WI38 (cell line): ENCODE data around the gene ELL3.
"Not testable (repeated sequence)": the region's sequence is repeated elsewhere in the genome, so short reads cannot be mapped to it uniquely, and the experiment has no call there.

Source experiments
- H3K4me3 ChIP-seq: 2 replicates; pipeline ENCODE4 v1.5.1; 2011; ENCODE audit warnings: low read depth, mild to moderate bottlenecking, control low read depth, low read length
- CTCF ChIP-seq: IDR thresholded peaks from 2 replicates; pipeline ENCODE4 v1.5.1; 2012; ENCODE audit warnings: low read depth, mild to moderate bottlenecking, control low read depth, low read length

Gene ELL3

DNA sequence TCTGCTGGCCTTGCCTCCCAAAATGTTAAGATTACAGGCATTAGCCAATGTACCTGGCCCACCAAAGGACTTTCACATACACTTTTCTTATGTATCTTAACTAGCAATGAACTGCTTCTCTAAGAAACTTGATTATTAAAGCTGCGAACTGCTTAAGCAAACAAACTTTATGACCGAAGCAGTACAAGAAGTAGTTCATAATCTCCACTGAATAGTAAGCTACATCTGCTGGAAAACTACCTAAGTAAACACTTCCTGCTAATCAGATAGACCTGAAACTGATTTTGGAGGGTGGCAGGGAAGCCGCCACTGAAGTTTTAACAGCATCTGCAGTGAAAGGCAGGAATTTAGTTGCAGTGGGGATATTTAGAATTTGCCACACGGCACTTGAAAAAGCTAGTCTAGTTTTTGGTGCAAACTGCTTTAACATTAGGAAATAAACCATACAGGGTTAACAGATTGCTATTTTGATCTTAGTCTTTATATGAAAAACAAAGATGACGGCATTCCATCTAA, 31.7 kb upstream of the ELL3 start:
- no peak overlapping the region for H3K4me3 ChIP-seq
- TF ChIP-seq CTCF: no peak

GRCh38 chr15:43802676-43803075, 25.9 kb upstream of the ELL3 start:
- not testable (repeated sequence) for H3K4me3 ChIP-seq

DNA sequence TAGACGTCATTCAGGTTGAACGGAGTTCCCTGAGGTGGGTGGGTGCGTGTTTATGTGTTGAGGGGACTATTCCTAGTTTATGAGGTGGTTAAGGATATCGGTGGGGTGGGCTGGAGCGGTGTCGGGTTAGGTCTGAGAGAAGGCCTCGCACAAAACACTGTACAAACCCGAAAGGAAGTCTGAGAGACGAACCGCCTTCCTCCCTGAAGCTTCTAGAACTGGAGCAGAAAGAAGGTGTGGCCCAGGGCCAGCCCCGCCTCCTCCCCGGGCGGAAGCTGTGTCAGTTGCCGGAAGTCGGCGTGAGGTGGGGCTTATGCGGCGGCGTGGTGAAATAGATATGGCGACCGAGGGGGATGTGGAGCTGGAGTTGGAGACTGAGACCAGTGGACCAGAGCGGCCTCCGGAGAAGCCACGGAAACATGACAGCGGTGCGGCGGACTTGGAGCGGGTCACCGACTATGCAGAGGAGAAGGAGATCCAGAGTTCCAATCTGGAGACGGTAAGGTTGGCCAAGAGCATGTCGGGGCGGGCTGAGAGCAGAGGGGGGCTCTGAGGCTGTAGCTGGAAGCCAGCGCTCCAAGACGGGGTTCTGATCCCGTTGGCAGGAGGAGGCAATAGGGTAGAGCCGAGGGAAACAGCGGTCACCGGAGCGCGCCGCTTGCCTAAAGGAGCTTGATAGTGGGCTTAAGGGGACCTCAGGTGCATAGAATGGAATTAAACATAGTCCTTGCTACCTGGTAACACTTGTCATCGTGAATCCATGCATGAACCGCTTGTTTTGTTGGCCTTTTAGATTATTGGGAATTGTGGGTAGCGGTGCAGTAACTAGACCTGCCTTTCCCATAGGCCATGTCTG, 23.7 kb upstream of the ELL3 start, which contains the start of gene HYPK:
HYPK (plus strand) TSS at position 314 of the 856 bp plus-strand sequence; CDS start at position 338, 24 bp downstream.
- TF ChIP-seq CTCF: no peak

GRCh38 chr15:43799945-43800285, 23.1 kb upstream of the ELL3 start, which contains the start of gene SERINC4:
SERINC4 (minus strand) TSS chr15:43800220; CDS start chr15:43799986, 234 bp downstream.
- peak within 1 kb of the TSS; percentile 92 for H3K4me3 ChIP-seq
- no peak for TF ChIP-seq CTCF

More for the DNA sequence above, 23.7 kb upstream of the ELL3 start, which contains the start of gene HYPK:
- H3K4me3 ChIP-seq: peak within 1 kb of the TSS; percentile 92

DNA sequence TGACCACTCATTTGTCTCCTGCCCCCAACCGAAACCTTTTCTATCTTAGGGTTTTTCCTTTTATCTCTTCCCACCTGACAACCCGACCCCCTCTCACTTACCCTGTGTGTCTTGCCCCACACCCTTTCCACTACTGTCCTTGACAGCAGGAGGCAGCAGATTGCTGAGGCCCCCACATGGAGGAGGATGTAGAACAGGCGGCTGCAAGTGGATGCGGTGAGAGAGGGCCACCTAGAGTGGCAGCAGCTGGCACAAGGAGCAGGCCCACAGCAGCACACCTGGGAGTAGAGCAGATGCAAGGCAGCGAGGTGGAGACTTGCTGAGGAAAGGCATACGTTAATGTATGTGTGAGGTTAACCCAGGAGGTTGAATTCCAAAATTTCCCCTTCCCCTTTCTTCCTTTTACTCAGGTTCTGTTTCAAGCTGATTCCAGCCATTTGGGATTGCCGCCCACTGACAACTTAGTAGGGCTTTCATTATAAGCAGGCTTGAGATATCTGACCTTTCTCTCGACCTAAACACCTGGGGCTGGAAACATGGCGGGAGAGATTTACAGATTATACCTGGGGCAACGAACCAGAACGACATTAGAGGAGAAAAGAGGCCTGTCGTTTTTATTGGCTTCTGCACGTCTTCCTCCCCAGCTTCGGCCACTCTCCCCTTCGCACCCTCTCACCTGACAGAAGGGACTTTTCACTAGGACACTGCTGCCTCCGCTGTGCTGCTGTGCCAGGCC, 22.6 kb upstream of the ELL3 start:
- TF ChIP-seq CTCF: no peak
- H3K4me3 ChIP-seq: no peak overlapping the region

GRCh38 chr15:43796566-43796965, 19.8 kb upstream of the ELL3 start:
- TF ChIP-seq CTCF: no peak
- no peak overlapping the region for H3K4me3 ChIP-seq

- no peak for TF ChIP-seq CTCF
- no peak overlapping the region for H3K4me3 ChIP-seq
Measured at GRCh38 chr15:43795997-43796396, 19.2 kb upstream of the ELL3 start.
